PC-3 (cell line): ENCODE results near the gene LURAP1L. TPM values are rescaled to one million over a fixed set of nuclear protein-coding genes. Genes with fewer than 3 reads are reported as not detected.

Experiments
- ATAC-seq: fragments of 200-7000 bp; cut with Tn5 transposase; 2 replicates; pipeline ENCODE4 v1.9.1; 2020; ENCODE audit warnings: mild to moderate bottlenecking, moderate library complexity
- BruUV-seq: library from RNA; stranded (reverse); fragments of 400-500 nt; replicated peaks from 2 replicates; lab custom pipeline; 2021; lab: Mats Ljungman, UMichigan
- CTCF ChIA-PET: fragments of 300-600 bp; sonication (Branson Sonifier 250); formaldehyde crosslinking; loops from one replicate; lab custom pipeline; 2022; ENCODE audit warnings: antibody characterized with exemption; lab: Charles Lee
- POLR2A ChIA-PET: fragments of 300-600 bp; sonication (Branson Sonifier 250); formaldehyde crosslinking; loops from one replicate; lab custom pipeline; 2022; ENCODE audit warnings: antibody characterized with exemption; ENCODE audit not compliant: unreplicated experiment; lab: Charles Lee
- DNase-seq: peaks from one replicate; pipeline ENCODE4 v3.0.0-alpha.2; 2015
- H2AFZ ChIP-seq: fragments of 300-600 bp; sonication (generic); 2 replicates; pipeline ENCODE4 v1.6.0; 2016; ENCODE audit warnings: antibody characterized with exemption, low read length
- H3F3A ChIP-seq: fragments of 300-600 bp; sonication (generic); one replicate; pipeline ENCODE4 v1.6.0; 2017; ENCODE audit warnings: antibody characterized with exemption, low read length, control low read depth, mild to moderate bottlenecking; ENCODE audit not compliant: unreplicated experiment
- H3K27ac ChIP-seq: fragments of 300-600 bp; sonication (generic); 2 replicates; pipeline ENCODE4 v1.5.1; 2016; ENCODE audit warnings: mild to moderate bottlenecking, low read length
- H3K27me3 ChIP-seq: fragments of 300-600 bp; sonication (generic); 2 replicates; pipeline ENCODE4 v1.6.1; 2016; ENCODE audit warnings: low read length, mixed read lengths
- H3K36me3 ChIP-seq: fragments of 300-600 bp; sonication (generic); 2 replicates; pipeline ENCODE4 v1.6.1; 2016; ENCODE audit warnings: low read depth, mixed run types, low read length, mixed read lengths
- H3K4me1 ChIP-seq: fragments of 300-600 bp; sonication (generic); 2 replicates; pipeline ENCODE4 v1.5.1; 2016; ENCODE audit warnings: low read length; ENCODE audit not compliant: insufficient read depth
- H3K4me2 ChIP-seq: fragments of 300-600 bp; sonication (generic); 2 replicates; pipeline ENCODE4 v1.6.0; 2016; ENCODE audit warnings: low read length
- H3K4me3 ChIP-seq: fragments of 300-600 bp; sonication (generic); 2 replicates; pipeline ENCODE4 v1.5.1; 2016; ENCODE audit warnings: mild to moderate bottlenecking, low read length, mixed read lengths
- H3K79me2 ChIP-seq: fragments of 300-600 bp; sonication (generic); 2 replicates; pipeline ENCODE4 v1.6.1; 2017; ENCODE audit warnings: low read length, mixed read lengths
- H3K9ac ChIP-seq: fragments of 300-600 bp; sonication (generic); 2 replicates; pipeline ENCODE4 v1.6.0; 2016; ENCODE audit warnings: mild to moderate bottlenecking, low read length
- H3K9me2 ChIP-seq: fragments of 300-600 bp; sonication (generic); replicated peaks from 2 replicates; pipeline ENCODE4 v1.6.1; 2016; ENCODE audit warnings: mixed run types, low read length, mixed read lengths
- H3K9me3 ChIP-seq: fragments of 300-600 bp; sonication (generic); 2 replicates; pipeline ENCODE4 v1.6.1; 2016; ENCODE audit warnings: low read length, mixed read lengths
- H4K20me1 ChIP-seq: fragments of 300-600 bp; sonication (generic); 2 replicates; pipeline ENCODE4 v1.6.1; 2016; ENCODE audit warnings: low read length, mixed read lengths
- CTCF ChIP-seq: fragments of 300-600 bp; sonication (generic); conservative IDR thresholded peaks from 2 replicates; pipeline ENCODE4 v1.5.1; 2017; ENCODE audit warnings: antibody characterized with exemption, low read depth, mild to moderate bottlenecking, low read length
- EZH2 ChIP-seq: fragments of 300-600 bp; sonication (generic); IDR thresholded peaks from one replicate; pipeline ENCODE4 v1.6.1; 2017; ENCODE audit warnings: antibody characterized with exemption, mild to moderate bottlenecking, low read length; ENCODE audit not compliant: unreplicated experiment
- EZH2phosphoT487 ChIP-seq: fragments of 300-600 bp; sonication (generic); IDR thresholded peaks from 2 replicates; pipeline ENCODE4 v1.6.1; 2018; ENCODE audit warnings: mild to moderate bottlenecking, antibody characterized with exemption, low read length, borderline replicate concordance
- intact Hi-C: fragments of 100-400 bp; cut with micrococcal nuclease; formaldehyde crosslinking; loops from 2 replicates; pipeline ENCODE4 v1.9.0; 2023
- total RNA-seq: library from RNA; depleted of rRNA; stranded (reverse); fragments of >200 nt; gene quantifications from 2 replicates; pipeline ENCODE4 v1.2.3, GENCODE V29; 2014

The LURAP1L gene
- total RNA-seq, 1 experiment from 2014 or later = 16.4 TPM

- ChIA-PET POLR2A (no interaction called here), CTCF (no interaction called here)
- Histone ChIP-seq H3K9me3 (no peaks in the 10 kb centered on the region), H3K4me1 (peaks cover 26% of the 10 kb centered on the region), H3K9ac (no peak overlapping the region), H3K4me3 (no peak overlapping the region), H3K9me2 (no peaks in the 10 kb centered on the region), H3K27ac (no peak overlapping the region), H2AFZ (no peak overlapping the region), H4K20me1 (no peaks in the 10 kb centered on the region), H3F3A (no peaks in the 10 kb centered on the region), H3K4me2 (no peak overlapping the region), H3K36me3 (no peaks in the 10 kb centered on the region), H3K79me2 (no peaks in the 10 kb centered on the region), H3K27me3 (no peaks in the 10 kb centered on the region)
- no peak for ATAC-seq
- DNase-seq = no peak
- no TSS peak for BruUV-seq
- TF ChIP-seq CTCF = no peak
- TF ChIP-seq EZH2 = no peak
- no peak for TF ChIP-seq EZH2phosphoT487
- intact Hi-C loops = no loop called here
Observed at GRCh38 chr9:12764150-12764549, 10.7 kb upstream of the LURAP1L start.

- H3K79me2 ChIP-seq = no peaks in the 10 kb centered on the region
- no peaks in the 10 kb centered on the region for H3K9me2 ChIP-seq
- no peaks in the 10 kb centered on the region for H3K9me3 ChIP-seq
- H3K9ac ChIP-seq = no peak overlapping the region
- H3F3A ChIP-seq = no peaks in the 10 kb centered on the region
- no peaks in the 10 kb centered on the region for H3K27me3 ChIP-seq
- H3K36me3 ChIP-seq = no peaks in the 10 kb centered on the region
- H3K27ac ChIP-seq = no peak overlapping the region
- H3K4me2 ChIP-seq = no peak overlapping the region
- H4K20me1 ChIP-seq = no peaks in the 10 kb centered on the region
- H2AFZ ChIP-seq = no peak overlapping the region
- CTCF ChIA-PET = no interaction called here
- no peak overlapping the region for H3K4me3 ChIP-seq
- no peak for DNase-seq
- no TSS peak for BruUV-seq
- intact Hi-C loops = no loop called here
- ATAC-seq = no peak
- H3K4me1 ChIP-seq = peaks cover 15% of the 10 kb centered on the region
- no peak for TF ChIP-seq EZH2phosphoT487
- POLR2A ChIA-PET = no interaction called here
Observed at GRCh38 chr9:12765088-12765798, 9.6 kb upstream of the LURAP1L start.

DNA sequence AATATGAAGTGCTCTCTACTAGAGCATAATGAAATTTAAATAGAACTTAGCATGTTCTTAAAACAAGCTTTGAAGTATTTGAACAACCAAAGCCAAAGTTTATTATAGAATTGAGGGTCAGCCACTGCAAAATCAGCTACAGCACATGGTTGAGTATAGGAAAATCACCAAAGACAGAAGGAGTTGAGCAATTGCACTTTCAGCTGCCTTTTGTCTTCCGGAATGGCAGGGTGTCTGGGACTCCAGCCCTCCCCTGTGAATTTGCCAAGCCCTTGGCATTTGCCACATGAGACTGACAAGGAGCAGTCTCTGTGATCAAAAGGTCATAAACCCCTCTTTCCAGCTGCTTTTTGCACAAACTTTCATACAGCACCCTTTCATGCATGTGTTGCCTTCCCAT, 8.5 kb upstream of the LURAP1L start:
- no peaks in the 10 kb centered on the region for H3F3A ChIP-seq
- no peak overlapping the region for H3K27ac ChIP-seq
- intact Hi-C loops = no loop called here
- ATAC-seq (no peak), DNase-seq (no peak)
- H3K36me3 ChIP-seq = no peaks in the 10 kb centered on the region
- H3K79me2 ChIP-seq = no peaks in the 10 kb centered on the region
- no peaks in the 10 kb centered on the region for H3K9me2 ChIP-seq
- CTCF ChIA-PET = interaction anchor here (0.7 kb wide), 1 partner anchor 46 kb away, joined by 3 read pairs; no protein-coding TSS in a partner anchor
- peaks cover 4% of the 10 kb centered on the region for H3K4me1 ChIP-seq
- TF ChIP-seq EZH2phosphoT487 = no peak
- TF ChIP-seq CTCF = no peak
- no peak for TF ChIP-seq EZH2
- no peaks in the 10 kb centered on the region for H3K27me3 ChIP-seq
- no peaks in the 10 kb centered on the region for H4K20me1 ChIP-seq
- no TSS peak for BruUV-seq
- H3K4me3 ChIP-seq = no peak overlapping the region
- no peak overlapping the region for H2AFZ ChIP-seq
- POLR2A ChIA-PET = no interaction called here
- H3K9ac ChIP-seq = no peak overlapping the region
- no peak overlapping the region for H3K4me2 ChIP-seq
- no peaks in the 10 kb centered on the region for H3K9me3 ChIP-seq
